ENCODE data around the gene ANKRD62.
"Not testable (repeated sequence)": the region's sequence is repeated elsewhere in the genome, so short reads cannot be mapped to it uniquely, and the experiment has no call there.

ANKRD62 gene

GRCh38 chr18:12066910-12067511, 26.6 kb upstream of the ANKRD62 start:
- no peak for DNase-seq (ENCODE audit: low read depth)

GRCh38 chr18:12067671-12068070, 26.0 kb upstream of the ANKRD62 start:
- DNase-seq (ENCODE audit: low read depth) = no peak

GRCh38 chr18:12068316-12068949, 25.2 kb upstream of the ANKRD62 start:
- not testable (repeated sequence) for DNase-seq (ENCODE audit: low read depth)

GRCh38 chr18:12068950-12069320, 24.7 kb upstream of the ANKRD62 start:
- no peak for DNase-seq (ENCODE audit: low read depth)

GRCh38 chr18:12071066-12071465, 22.6 kb upstream of the ANKRD62 start:
- not testable (repeated sequence) for DNase-seq (ENCODE audit: low read depth)

GRCh38 chr18:12072996-12073395, 20.6 kb upstream of the ANKRD62 start:
- no peak for DNase-seq (ENCODE audit: low read depth)

- DNase-seq (ENCODE audit: low read depth) = no peak
Observed at GRCh38 chr18:12074736-12075135, 18.9 kb upstream of the ANKRD62 start.

GRCh38 chr18:12076424-12077140, 17.1 kb upstream of the ANKRD62 start:
- peak; percentile 17 for DNase-seq (ENCODE audit: low read depth)

GRCh38 chr18:12077994-12078393, 15.6 kb upstream of the ANKRD62 start:
- not testable (repeated sequence) for DNase-seq (ENCODE audit: low read depth)

- no peak for DNase-seq (ENCODE audit: low read depth)
Observed at GRCh38 chr18:12079491-12080237, 14.0 kb upstream of the ANKRD62 start.

GRCh38 chr18:12085136-12085535, 8.5 kb upstream of the ANKRD62 start:
- DNase-seq (ENCODE audit: low read depth) = no peak

GRCh38 chr18:12085786-12086185, 7.9 kb upstream of the ANKRD62 start:
- no peak for DNase-seq (ENCODE audit: low read depth)

- no peak for DNase-seq (ENCODE audit: low read depth)
Observed at GRCh38 chr18:12086249-12086648, 7.4 kb upstream of the ANKRD62 start.

- no peak for DNase-seq (ENCODE audit: low read depth)
Observed at GRCh38 chr18:12086677-12087470, 6.8 kb upstream of the ANKRD62 start.

- DNase-seq (ENCODE audit: low read depth) = no peak
Observed at GRCh38 chr18:12087471-12088025, 6.1 kb upstream of the ANKRD62 start.

GRCh38 chr18:12088096-12088495, 5.5 kb upstream of the ANKRD62 start:
- DNase-seq (ENCODE audit: low read depth) = no peak

GRCh38 chr18:12088731-12089375, 4.8 kb upstream of the ANKRD62 start:
- DNase-seq (ENCODE audit: low read depth) = no peak

GRCh38 chr18:12091538-12092141, 2.0 kb upstream of the ANKRD62 start:
- DNase-seq (ENCODE audit: low read depth) = no peak

- DNase-seq (ENCODE audit: low read depth) = no peak
Observed at GRCh38 chr18:12092398-12093229, 1.0 kb upstream of the ANKRD62 start.

- no peak for DNase-seq (ENCODE audit: low read depth)
Observed at GRCh38 chr18:12098374-12098773, 4.7 kb downstream of the ANKRD62 start.
